NCI-H2196 treated with DMSO at 0.1 percent for 48 hours (cell line): ENCODE measurements around the gene NFIX.

Experiments
- DNase-seq: peaks from one replicate; lab custom pipeline; 2025; ENCODE audit not compliant: unreplicated experiment; lab: John Stamatoyannopoulos, UW

Gene NFIX

GRCh38 chr19:12987190-12987589 lies 8.1 kb upstream of the NFIX start:
- DNase-seq: no peak

- DNase-seq: no peak
Measured at GRCh38 chr19:12987781-12988180, 7.5 kb upstream of the NFIX start.

GRCh38 chr19:12990431-12990830 lies 4.8 kb upstream of the NFIX start:
- DNase-seq: no peak

- no peak for DNase-seq
Measured at GRCh38 chr19:12990853-12991252, 4.4 kb upstream of the NFIX start.

DNA sequence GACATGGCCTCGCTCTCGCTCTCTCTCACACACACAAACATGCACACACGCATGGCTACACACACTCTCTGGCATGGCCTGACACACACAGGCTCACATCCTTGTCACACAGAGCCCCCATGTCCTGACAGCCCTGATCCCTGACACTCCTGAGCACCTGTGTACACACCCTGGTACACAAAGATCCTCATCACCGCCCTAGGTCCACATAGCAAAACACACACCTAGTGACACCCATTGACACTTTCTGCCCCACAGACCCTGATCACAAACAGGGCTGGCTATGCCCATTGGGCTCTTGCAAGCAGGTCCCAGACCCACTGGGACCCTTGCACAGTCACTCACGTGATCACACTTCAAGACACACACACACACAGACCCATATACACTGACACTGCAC lies 4.0 kb upstream of the NFIX start:
- DNase-seq: no peak

- no peak for DNase-seq
Measured at GRCh38 chr19:12992729-12993128, 2.5 kb upstream of the NFIX start.

DNA sequence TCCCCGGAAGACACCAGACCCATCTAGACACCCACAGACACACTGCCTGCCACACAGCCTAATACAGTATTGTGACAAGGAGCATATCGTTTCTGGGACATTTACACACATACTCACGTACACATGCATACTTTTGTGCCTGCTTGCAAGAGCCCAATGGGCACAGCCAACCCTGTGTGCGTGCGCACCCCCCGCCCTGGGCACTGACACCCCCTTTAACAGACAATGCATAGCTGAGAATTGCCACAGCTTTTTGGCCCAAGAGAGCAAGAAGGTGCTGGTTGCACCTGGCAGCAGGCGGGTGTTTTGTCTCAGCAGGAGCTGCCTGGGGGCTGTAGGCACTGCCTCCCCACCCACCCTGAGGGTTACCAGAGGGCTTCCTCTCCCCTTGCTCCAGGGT lies 1.7 kb upstream of the NFIX start:
- DNase-seq: no peak

DNA sequence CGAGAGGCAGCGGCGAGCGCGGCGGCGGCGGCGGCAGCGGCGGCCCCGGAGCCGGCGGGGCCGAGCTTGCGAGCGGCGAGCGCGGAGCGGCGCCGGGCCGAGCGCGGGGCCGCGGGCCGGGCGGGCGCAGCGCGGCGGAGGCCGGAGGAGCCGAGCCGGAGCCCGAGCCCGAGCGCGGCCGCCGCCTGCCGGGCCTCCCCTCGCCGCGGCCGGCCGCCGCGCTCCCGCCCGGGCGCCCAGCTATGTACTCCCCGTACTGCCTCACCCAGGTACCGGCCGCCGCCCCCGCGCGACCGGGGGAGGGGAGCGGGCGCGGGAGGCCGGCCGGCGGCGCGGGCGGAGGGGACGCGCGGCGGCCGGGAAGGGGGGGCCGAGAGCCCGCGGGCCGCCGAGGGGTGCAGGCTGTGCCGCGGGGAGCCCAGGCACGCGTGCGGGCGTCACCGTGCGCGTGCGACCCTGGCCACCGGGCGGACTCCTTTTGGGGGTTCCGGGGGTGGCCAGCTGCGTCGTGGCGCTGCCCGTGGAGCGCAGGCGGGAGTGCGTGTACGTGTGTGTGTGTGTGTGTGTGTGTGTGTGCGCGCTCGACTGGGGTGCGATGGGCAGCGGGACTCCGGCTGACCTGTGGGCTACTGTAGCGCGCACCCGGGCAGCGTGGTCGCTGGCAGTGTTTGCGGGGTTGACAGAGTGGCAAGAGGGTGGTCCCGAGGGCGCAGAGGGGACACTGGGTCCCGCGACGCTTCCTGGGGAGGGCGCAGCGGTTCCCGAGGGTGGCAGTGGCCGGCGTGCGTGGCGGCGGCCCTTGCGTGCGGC lies 526 bp downstream of the NFIX start:
- DNase-seq: no peak

DNA sequence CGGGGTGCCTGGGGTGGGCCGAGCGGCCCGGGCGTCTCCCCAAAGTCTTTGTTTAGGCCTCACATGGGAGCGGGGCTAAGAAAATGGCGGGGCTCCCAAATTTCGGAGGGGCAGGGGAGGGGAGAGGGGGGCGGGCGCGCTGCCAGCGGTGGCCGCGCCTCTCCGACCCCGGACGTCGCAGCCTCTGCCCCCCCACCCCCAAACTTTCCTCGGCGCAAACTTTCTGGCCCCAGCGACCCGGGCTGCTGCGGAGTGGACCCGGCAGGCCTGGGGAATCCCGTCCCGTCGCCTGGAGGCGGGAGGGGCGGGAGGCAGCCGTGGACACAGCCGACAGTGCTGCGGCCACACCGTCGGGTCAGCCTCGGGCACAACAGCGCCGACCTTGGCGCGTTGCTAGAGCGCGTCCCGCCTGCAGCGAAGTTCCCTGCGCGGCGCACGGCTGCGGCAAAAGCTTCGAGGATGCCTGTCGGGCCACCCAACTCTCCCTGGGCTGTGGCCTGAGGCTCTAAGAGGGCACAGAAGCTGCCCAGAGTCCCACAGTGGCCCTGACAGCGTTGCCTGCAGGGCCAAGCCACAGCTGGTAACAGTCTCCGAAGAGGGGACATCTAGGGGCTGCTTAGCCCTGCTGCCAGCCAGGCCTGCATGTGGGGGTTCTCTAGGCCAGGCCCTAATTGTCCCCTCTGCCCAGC lies 1.3 kb downstream of the NFIX start:
- no peak for DNase-seq

GRCh38 chr19:12997179-12997966 lies 2.1 kb downstream of the NFIX start:
- no peak for DNase-seq

GRCh38 chr19:12997967-12998940 lies 3.0 kb downstream of the NFIX start:
- DNase-seq: no peak

GRCh38 chr19:13001166-13001501 lies 5.9 kb downstream of the NFIX start:
- no peak for DNase-seq

GRCh38 chr19:13001502-13002165 lies 6.4 kb downstream of the NFIX start:
- no peak for DNase-seq

GRCh38 chr19:13002166-13002898 lies 7.1 kb downstream of the NFIX start:
- DNase-seq: no peak

- DNase-seq: no peak
Measured at GRCh38 chr19:13003081-13003480, 7.8 kb downstream of the NFIX start.

DNA sequence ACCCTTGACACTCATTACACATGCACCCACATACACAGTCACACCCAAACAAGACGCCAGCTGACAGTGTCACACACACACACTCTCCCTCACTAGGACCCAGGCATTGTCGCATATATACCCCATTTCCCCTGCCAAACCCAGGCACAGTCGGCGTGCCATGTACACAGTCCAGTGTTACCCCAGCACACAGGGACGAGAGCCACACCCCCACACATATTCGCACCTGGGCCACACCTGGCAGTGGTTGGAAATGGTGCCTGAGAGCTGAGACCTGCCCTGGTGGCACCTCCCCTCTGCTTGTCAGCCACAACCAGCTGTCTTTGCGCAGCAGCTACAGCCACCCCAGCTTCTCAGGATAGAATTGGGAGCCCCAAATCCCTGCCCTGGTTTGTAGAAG lies 9.0 kb downstream of the NFIX start:
- no peak for DNase-seq

DNA sequence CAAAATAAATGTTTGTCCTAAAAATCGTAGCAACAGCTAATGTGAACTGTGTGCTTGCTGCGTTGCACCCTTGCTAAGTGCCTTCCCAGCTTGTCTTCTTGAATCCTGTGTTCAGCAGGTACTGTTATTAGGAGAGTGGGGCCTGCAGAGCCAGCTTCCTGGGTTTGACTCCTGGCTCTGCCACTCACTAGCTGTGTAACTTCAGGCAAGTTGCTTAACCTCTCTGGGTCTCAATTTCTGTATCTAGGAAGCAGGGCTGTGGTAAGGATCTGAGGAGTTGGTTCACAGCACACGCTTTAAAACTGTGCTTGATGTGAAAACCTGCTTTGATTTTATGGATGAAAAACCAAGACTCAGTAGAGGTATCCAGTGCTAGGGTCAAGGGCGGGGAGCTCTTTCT lies 10.0 kb downstream of the NFIX start:
- no peak for DNase-seq

DNA sequence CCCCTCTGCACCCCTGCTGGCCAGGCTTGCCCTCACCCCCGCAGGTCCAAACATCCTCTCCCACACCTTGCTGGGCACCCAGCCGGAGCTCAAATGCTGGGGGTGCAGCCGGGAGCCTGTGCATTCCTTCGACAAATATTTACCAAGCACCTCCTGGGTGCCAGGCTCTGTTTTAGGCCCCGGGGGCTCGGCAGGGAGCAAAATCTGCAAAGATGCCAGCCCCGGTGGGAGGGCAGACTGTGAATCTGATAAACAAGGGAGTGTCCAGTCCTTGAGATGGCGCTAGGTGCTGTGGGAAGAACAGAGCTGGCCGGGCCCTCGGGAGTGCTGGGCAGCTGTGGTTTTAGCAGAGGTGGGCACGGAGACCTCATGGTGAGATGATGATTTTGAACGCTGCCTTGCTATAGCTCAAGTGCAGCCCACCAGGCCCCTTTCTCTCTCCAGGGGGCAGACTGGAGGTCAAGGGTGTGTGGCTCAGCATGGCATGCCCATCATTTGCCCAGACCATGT lies 10.6 kb downstream of the NFIX start:
- DNase-seq: no peak
